ENCODE measurements around the gene ZNF423.

GRCh38 chr16:49503256-49504022 lies 352.5 kb downstream of the ZNF423 start:
- TF ChIP-seq CTCF (IDR thresholded peaks at IDR 0.05; ENCODE audit: poor library complexity, severe bottlenecking) (no peak), EZH2 (IDR thresholded peaks at IDR 0.05; ENCODE audit: borderline replicate concordance, insufficient read depth, low read length, poor library complexity, severe bottlenecking) (no peak), REST (IDR thresholded peaks at IDR 0.05; ENCODE audit: borderline replicate concordance) (no peak), SMC3 (conservative IDR thresholded peaks at IDR 0.05; ENCODE audit: poor library complexity) (no peak), MXI1 (conservative IDR thresholded peaks at IDR 0.05; ENCODE audit: poor library complexity, severe bottlenecking) (no peak), EP300 (conservative IDR thresholded peaks at IDR 0.05; ENCODE audit: poor library complexity, severe bottlenecking) (no peak), POLR2AphosphoS5 (IDR thresholded peaks at IDR 0.05) (no peak), TAF1 (IDR thresholded peaks at IDR 0.05; ENCODE audit: low read depth) (no peak), RAD21 (conservative IDR thresholded peaks at IDR 0.05) (no peak)
